Measurements from ENCODE around the gene KCNJ15. TPM values are rescaled to one million over a fixed set of nuclear protein-coding genes. Genes with fewer than 3 reads are reported as not detected.

KCNJ15 gene
- total and polyA plus RNA-seq, 2 donors = 1.1 to 1.3 TPM

GRCh38 chr21:38272215-38272614 lies 15.4 kb downstream of the KCNJ15 start:
- no peaks in the 10 kb centered on the region for H3K36me3 ChIP-seq (ENCODE audit: control insufficient read depth in 2 of 2, insufficient read depth in 2 of 2, low read length in 1 of 2)
- no peak overlapping the region for H3K27ac ChIP-seq (ENCODE audit: low read depth in 1 of 2, low read length in 1 of 2)
- WGBS = 81% methylated on average over 6 of the region's 6 CpGs
- H3K4me3 ChIP-seq (ENCODE audit: low read length in 2 of 2) = no peak overlapping the region
- H3K4me1 ChIP-seq (ENCODE audit: control insufficient read depth in 2 of 2, insufficient read depth in 2 of 2, low read length in 2 of 2) = peaks cover 0 to 11% of the 10 kb centered on the region in 2 donors
- no peak for DNase-seq (ENCODE audit: low read depth in 6 of 9, low spot score in 9 of 9)
- no peaks in the 10 kb centered on the region for H3K9me3 ChIP-seq (ENCODE audit: control insufficient read depth in 2 of 2, insufficient read depth in 1 of 2, low read length in 1 of 2)
- no peaks in the 10 kb centered on the region for H3K27me3 ChIP-seq (ENCODE audit: control insufficient read depth in 2 of 2, insufficient read depth in 1 of 2, low read length in 1 of 2)

GRCh38 chr21:38273745-38274542 lies 17.2 kb downstream of the KCNJ15 start:
- Histone ChIP-seq H3K27me3 (ENCODE audit: control insufficient read depth in 2 of 2, insufficient read depth in 1 of 2, low read length in 1 of 2) (no peaks in the 10 kb centered on the region), H3K27ac (ENCODE audit: low read depth in 1 of 2, low read length in 1 of 2) (no peak overlapping the region), H3K9me3 (ENCODE audit: control insufficient read depth in 2 of 2, insufficient read depth in 1 of 2, low read length in 1 of 2) (no peaks in the 10 kb centered on the region), H3K4me3 (ENCODE audit: low read length in 2 of 2) (no peak overlapping the region), H3K4me1 (ENCODE audit: control insufficient read depth in 2 of 2, insufficient read depth in 2 of 2, low read length in 2 of 2) (peaks cover 0 to 4% of the 10 kb centered on the region in 2 donors), H3K36me3 (ENCODE audit: control insufficient read depth in 2 of 2, insufficient read depth in 2 of 2, low read length in 1 of 2) (no peaks in the 10 kb centered on the region)
- peak in 1 of 9 donors; percentile 19 for DNase-seq (ENCODE audit: low read depth in 6 of 9, low spot score in 9 of 9)
- 85% methylated on average over 8 of the region's 8 CpGs for WGBS

- no peak overlapping the region for H3K27ac ChIP-seq (ENCODE audit: low read depth in 1 of 2, low read length in 1 of 2)
- WGBS = 83% methylated on average over 9 of the region's 9 CpGs
- no peak for DNase-seq (ENCODE audit: low read depth in 6 of 9, low spot score in 9 of 9)
- no peaks in the 10 kb centered on the region for H3K4me1 ChIP-seq (ENCODE audit: control insufficient read depth in 2 of 2, insufficient read depth in 2 of 2, low read length in 2 of 2)
- H3K4me3 ChIP-seq (ENCODE audit: low read length in 2 of 2) = no peak overlapping the region
- H3K36me3 ChIP-seq (ENCODE audit: control insufficient read depth in 2 of 2, insufficient read depth in 2 of 2, low read length in 1 of 2) = no peaks in the 10 kb centered on the region
- H3K27me3 ChIP-seq (ENCODE audit: control insufficient read depth in 2 of 2, insufficient read depth in 1 of 2, low read length in 1 of 2) = peaks cover 0 to 2% of the 10 kb centered on the region in 2 donors
- no peaks in the 10 kb centered on the region for H3K9me3 ChIP-seq (ENCODE audit: control insufficient read depth in 2 of 2, insufficient read depth in 1 of 2, low read length in 1 of 2)
Measured at GRCh38 chr21:38277501-38278131, 20.8 kb downstream of the KCNJ15 start.

GRCh38 chr21:38280454-38280853 lies 23.7 kb downstream of the KCNJ15 start:
- peaks cover 0 to 3% of the 10 kb centered on the region in 2 donors for H3K27me3 ChIP-seq (ENCODE audit: control insufficient read depth in 2 of 2, insufficient read depth in 1 of 2, low read length in 1 of 2)
- H3K36me3 ChIP-seq (ENCODE audit: control insufficient read depth in 2 of 2, insufficient read depth in 2 of 2, low read length in 1 of 2) = no peaks in the 10 kb centered on the region
- no peaks in the 10 kb centered on the region for H3K9me3 ChIP-seq (ENCODE audit: control insufficient read depth in 2 of 2, insufficient read depth in 1 of 2, low read length in 1 of 2)
- H3K4me1 ChIP-seq (ENCODE audit: control insufficient read depth in 2 of 2, insufficient read depth in 2 of 2, low read length in 2 of 2) = peaks cover 0 to 3% of the 10 kb centered on the region in 2 donors
- 96% methylated on average over 5 of the region's 5 CpGs for WGBS
- H3K4me3 ChIP-seq (ENCODE audit: low read length in 2 of 2) = no peak overlapping the region
- DNase-seq (ENCODE audit: low read depth in 6 of 9, low spot score in 9 of 9) = no peak
- no peak overlapping the region for H3K27ac ChIP-seq (ENCODE audit: low read depth in 1 of 2, low read length in 1 of 2)

- Histone ChIP-seq H3K27me3 (ENCODE audit: control insufficient read depth in 2 of 2, insufficient read depth in 1 of 2, low read length in 1 of 2) (peaks cover 0 to 3% of the 10 kb centered on the region in 2 donors), H3K4me1 (ENCODE audit: control insufficient read depth in 2 of 2, insufficient read depth in 2 of 2, low read length in 2 of 2) (peaks cover 0 to 3% of the 10 kb centered on the region in 2 donors), H3K4me3 (ENCODE audit: low read length in 2 of 2) (no peak overlapping the region), H3K27ac (ENCODE audit: low read depth in 1 of 2, low read length in 1 of 2) (no peak overlapping the region), H3K9me3 (ENCODE audit: control insufficient read depth in 2 of 2, insufficient read depth in 1 of 2, low read length in 1 of 2) (no peaks in the 10 kb centered on the region), H3K36me3 (ENCODE audit: control insufficient read depth in 2 of 2, insufficient read depth in 2 of 2, low read length in 1 of 2) (no peaks in the 10 kb centered on the region)
- WGBS = 65% methylated on average over 6 of the region's 6 CpGs
- no peak for DNase-seq (ENCODE audit: low read depth in 6 of 9, low spot score in 9 of 9)
Measured at GRCh38 chr21:38280867-38281266, 24.1 kb downstream of the KCNJ15 start.

- 94% methylated on average over 3 of the region's 3 CpGs for WGBS
- no peak for DNase-seq (ENCODE audit: low read depth in 6 of 9, low spot score in 9 of 9)
- H3K4me3 ChIP-seq (ENCODE audit: low read length in 2 of 2) = no peak overlapping the region
- H3K27ac ChIP-seq (ENCODE audit: low read depth in 1 of 2, low read length in 1 of 2) = no peak overlapping the region
- no peaks in the 10 kb centered on the region for H3K36me3 ChIP-seq (ENCODE audit: control insufficient read depth in 2 of 2, insufficient read depth in 2 of 2, low read length in 1 of 2)
- H3K4me1 ChIP-seq (ENCODE audit: control insufficient read depth in 2 of 2, insufficient read depth in 2 of 2, low read length in 2 of 2) = peaks cover 0 to 3% of the 10 kb centered on the region in 2 donors
- peaks cover 0 to 3% of the 10 kb centered on the region in 2 donors for H3K27me3 ChIP-seq (ENCODE audit: control insufficient read depth in 2 of 2, insufficient read depth in 1 of 2, low read length in 1 of 2)
- H3K9me3 ChIP-seq (ENCODE audit: control insufficient read depth in 2 of 2, insufficient read depth in 1 of 2, low read length in 1 of 2) = no peaks in the 10 kb centered on the region
Measured at GRCh38 chr21:38282921-38283320, 26.1 kb downstream of the KCNJ15 start.

GRCh38 chr21:38284216-38284615 lies 27.4 kb downstream of the KCNJ15 start:
- H3K36me3 ChIP-seq (ENCODE audit: control insufficient read depth in 2 of 2, insufficient read depth in 2 of 2, low read length in 1 of 2) = no peaks in the 10 kb centered on the region
- 96% methylated on average over 6 of the region's 6 CpGs for WGBS
- H3K27me3 ChIP-seq (ENCODE audit: control insufficient read depth in 2 of 2, insufficient read depth in 1 of 2, low read length in 1 of 2) = peaks cover 0 to 3% of the 10 kb centered on the region in 2 donors
- H3K4me1 ChIP-seq (ENCODE audit: control insufficient read depth in 2 of 2, insufficient read depth in 2 of 2, low read length in 2 of 2) = peaks cover 0 to 3% of the 10 kb centered on the region in 2 donors
- no peaks in the 10 kb centered on the region for H3K9me3 ChIP-seq (ENCODE audit: control insufficient read depth in 2 of 2, insufficient read depth in 1 of 2, low read length in 1 of 2)
- DNase-seq (ENCODE audit: low read depth in 6 of 9, low spot score in 9 of 9) = no peak
- no peak overlapping the region for H3K4me3 ChIP-seq (ENCODE audit: low read length in 2 of 2)
- H3K27ac ChIP-seq (ENCODE audit: low read depth in 1 of 2, low read length in 1 of 2) = no peak overlapping the region

GRCh38 chr21:38286739-38287471 lies 30.1 kb downstream of the KCNJ15 start:
- H3K36me3 ChIP-seq (ENCODE audit: control insufficient read depth in 2 of 2, insufficient read depth in 2 of 2, low read length in 1 of 2) = no peaks in the 10 kb centered on the region
- no peaks in the 10 kb centered on the region for H3K9me3 ChIP-seq (ENCODE audit: control insufficient read depth in 2 of 2, insufficient read depth in 1 of 2, low read length in 1 of 2)
- H3K27ac ChIP-seq (ENCODE audit: low read depth in 1 of 2, low read length in 1 of 2) = no peak overlapping the region
- H3K4me1 ChIP-seq (ENCODE audit: control insufficient read depth in 2 of 2, insufficient read depth in 2 of 2, low read length in 2 of 2) = peaks cover 0 to 3% of the 10 kb centered on the region in 2 donors
- H3K27me3 ChIP-seq (ENCODE audit: control insufficient read depth in 2 of 2, insufficient read depth in 1 of 2, low read length in 1 of 2) = peaks cover 0 to 5% of the 10 kb centered on the region in 2 donors
- 92% methylated on average over 3 of the region's 3 CpGs for WGBS
- no peak for DNase-seq (ENCODE audit: low read depth in 6 of 9, low spot score in 9 of 9)
- no peak overlapping the region for H3K4me3 ChIP-seq (ENCODE audit: low read length in 2 of 2)

GRCh38 chr21:38287476-38287875 lies 30.7 kb downstream of the KCNJ15 start:
- no peak for DNase-seq (ENCODE audit: low read depth in 6 of 9, low spot score in 9 of 9)
- H3K4me1 ChIP-seq (ENCODE audit: control insufficient read depth in 2 of 2, insufficient read depth in 2 of 2, low read length in 2 of 2) = peaks cover 0 to 3% of the 10 kb centered on the region in 2 donors
- H3K27ac ChIP-seq (ENCODE audit: low read depth in 1 of 2, low read length in 1 of 2) = no peak overlapping the region
- no peaks in the 10 kb centered on the region for H3K36me3 ChIP-seq (ENCODE audit: control insufficient read depth in 2 of 2, insufficient read depth in 2 of 2, low read length in 1 of 2)
- peaks cover 0 to 5% of the 10 kb centered on the region in 2 donors for H3K27me3 ChIP-seq (ENCODE audit: control insufficient read depth in 2 of 2, insufficient read depth in 1 of 2, low read length in 1 of 2)
- 95% methylated on average over 1 of the region's 1 CpG for WGBS
- no peak overlapping the region for H3K4me3 ChIP-seq (ENCODE audit: low read length in 2 of 2)
- no peaks in the 10 kb centered on the region for H3K9me3 ChIP-seq (ENCODE audit: control insufficient read depth in 2 of 2, insufficient read depth in 1 of 2, low read length in 1 of 2)

Measured in thymus (tissue), 11 donors.